HL-60/S4 treated with retinoic acid at 250 ng/mL for 4 days and 3 days (cell line): ENCODE measurements around the gene ZNRF2.
"Not testable (repeated sequence)": the region's sequence is repeated elsewhere in the genome, so short reads cannot be mapped to it uniquely, and the experiment has no call there.

ENCODE experiments used
- in situ Hi-C: fragments of 300-500 bp; cut with MboI; formaldehyde crosslinking; loops from 2 replicates; pipeline ENCODE4 v1.7.0; 2022; ENCODE audit warnings: low sequenced_read_pairs

Gene ZNRF2

DNA sequence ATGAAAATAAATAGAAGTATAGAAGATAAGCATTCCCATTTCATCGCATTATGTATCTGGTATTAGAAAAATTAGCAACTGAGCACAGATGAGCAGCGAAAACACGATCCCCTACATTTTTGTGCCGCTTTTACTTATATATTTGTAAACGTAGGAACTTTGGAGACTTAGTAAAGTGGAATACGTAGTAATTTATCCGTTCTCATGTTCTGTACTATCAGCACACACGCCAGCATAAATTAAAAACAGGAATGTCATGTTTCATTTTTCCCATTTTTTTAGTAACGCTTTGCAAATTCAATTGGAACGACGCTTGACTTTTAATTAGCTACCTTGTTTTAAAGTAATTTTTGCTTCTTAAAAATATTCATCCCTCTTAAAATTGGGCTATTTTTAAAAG, 2.4 kb downstream of the ZNRF2 start:
- in situ Hi-C loops = no loop called here

DNA sequence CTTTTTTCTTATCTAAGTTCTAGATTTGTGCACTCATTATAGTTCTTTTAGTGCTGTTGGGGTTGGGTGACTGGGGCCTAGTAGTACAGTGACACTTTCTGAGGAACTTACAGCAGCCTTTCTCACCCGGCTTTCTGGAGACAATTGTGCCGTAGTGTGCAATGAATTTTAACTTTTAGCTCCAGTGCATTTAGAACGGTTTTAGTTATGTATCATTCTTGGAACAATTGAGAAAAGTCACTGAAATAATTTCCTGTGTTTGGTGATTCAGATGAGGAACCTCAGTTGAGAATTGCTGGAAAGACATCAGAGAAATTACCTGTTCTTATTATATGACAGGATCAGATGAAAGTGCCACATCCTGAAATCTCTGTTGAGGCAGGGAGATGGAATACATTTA, 3.2 kb downstream of the ZNRF2 start:
- in situ Hi-C loops = not testable (repeated sequence)

DNA sequence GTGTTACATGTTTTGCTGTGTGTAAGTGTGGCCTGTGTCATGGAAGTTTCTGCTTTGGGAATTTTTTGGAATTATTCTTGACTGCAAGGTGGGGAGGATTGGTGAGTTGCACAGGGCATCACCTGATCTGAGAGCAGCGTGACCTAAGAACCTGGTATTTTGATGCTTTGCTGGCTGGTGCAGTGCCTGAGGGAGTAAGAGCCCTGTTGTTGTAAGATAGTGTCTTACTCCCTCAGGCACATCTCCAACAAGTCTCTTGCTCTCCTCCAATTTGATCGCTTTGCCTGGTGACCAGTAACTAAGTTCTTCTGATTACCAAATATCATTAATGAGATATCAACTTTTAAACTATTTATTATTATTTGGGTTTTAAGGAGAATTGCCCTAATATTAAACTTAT, 5.2 kb downstream of the ZNRF2 start:
- in situ Hi-C loops = not testable (repeated sequence)

- in situ Hi-C loops = not testable (repeated sequence)
These were observed 5.9 kb downstream of the ZNRF2 start for GRCh38 chr7:30290317-30290716.

DNA sequence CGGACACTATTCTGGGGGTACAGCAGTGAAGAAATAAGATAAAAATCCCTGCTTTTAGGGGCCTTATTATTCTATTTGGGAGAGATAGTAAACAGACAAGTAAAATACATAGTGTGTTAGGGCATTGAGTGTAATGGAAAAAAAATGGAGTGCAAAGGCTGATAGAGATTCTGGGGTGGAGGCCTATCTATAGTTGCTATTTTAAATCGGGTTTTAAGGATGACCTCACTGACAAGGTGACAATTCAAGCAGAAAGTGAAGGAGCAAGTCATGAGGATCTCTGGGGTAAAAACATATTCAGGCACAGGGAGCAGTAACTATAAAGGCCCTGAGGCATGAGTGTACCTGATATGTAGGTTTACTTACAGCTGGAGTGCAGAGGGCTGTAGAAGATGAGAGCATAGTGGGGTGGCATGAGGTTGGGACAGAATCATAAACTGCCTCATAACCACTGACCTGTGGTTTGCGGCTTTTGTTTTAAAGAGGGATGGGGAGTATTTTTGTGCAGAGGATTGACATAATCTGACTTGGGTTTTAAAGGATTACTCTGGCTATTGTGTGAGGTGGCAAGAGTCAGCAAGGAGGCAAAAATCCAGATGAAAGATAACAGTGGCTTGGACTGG, 8.1 kb downstream of the ZNRF2 start:
- in situ Hi-C loops = not testable (repeated sequence)

- in situ Hi-C loops = not testable (repeated sequence)
These were observed 11.9 kb downstream of the ZNRF2 start for GRCh38 chr7:30296304-30296703.

GRCh38 chr7:30297499-30297898, 13.1 kb downstream of the ZNRF2 start:
- in situ Hi-C loops = not testable (repeated sequence)

DNA sequence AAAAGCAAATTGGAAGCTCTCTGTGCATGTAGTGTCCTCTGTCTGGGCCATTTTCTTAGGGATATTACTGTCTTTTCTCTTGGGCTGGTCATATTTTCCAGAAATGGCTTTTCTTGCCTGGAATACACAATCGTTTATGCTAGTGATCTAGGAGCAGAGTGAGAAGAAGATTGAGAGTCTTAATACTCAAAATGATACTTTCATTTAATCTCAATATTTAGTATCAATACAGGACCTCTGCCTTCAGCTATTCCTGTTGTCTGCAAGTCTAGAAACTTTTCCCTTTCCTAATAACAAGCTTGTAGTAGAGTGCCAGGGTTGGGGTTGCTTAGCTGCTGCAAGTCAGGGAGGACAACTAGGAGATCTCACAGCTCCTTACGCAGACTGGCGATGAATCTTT, 14.0 kb downstream of the ZNRF2 start:
- in situ Hi-C loops = not testable (repeated sequence)

DNA sequence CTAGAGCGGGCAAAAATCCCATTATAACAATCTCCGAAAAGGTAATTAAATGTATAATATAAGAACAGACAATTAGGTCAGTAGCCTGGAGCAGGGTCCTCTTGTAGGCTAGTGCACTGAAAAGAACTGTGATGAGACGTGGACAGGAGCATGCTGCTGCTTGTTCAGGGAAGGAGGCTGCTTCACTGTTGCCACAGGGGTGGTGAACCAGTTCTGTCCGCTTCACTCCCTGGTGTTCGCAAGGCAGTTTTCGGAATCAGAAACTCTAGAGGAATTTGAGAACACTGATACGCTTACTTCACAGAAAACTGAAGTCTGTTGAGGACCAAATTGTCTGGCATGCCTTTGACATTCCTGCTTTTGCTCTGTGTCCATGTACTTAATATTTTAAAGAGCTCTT, 17.4 kb downstream of the ZNRF2 start:
- in situ Hi-C loops = no loop called here

DNA sequence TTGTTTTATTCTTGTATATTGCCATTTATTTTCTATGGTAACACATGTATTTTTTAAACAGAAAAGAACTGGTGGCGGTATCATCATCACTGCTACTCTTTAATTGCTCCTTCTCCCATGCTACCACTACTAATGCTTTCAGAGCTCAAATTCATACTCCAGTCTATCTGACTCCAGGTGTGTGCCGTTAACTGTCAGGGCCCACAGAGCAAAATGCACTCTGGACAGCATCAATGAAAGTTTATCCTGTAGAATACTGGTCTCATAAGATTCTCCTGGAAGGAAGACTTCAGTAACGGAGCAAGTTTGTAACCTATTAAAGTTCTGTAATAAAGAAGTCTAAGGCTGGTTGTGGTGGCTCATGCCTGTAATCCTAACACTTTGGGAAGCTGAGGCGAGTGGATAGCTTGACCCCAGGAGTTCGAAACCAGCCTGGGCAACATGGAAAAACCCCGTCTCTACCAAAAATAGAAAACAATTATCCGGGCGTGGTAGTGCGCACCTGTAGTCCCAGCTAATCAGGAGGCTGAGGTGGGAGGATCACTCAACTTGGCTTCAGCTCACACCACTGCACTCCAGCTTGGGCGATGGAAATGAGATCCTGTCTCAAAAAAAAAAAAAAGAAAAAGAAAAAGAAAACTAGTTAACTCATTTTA, 18.4 kb downstream of the ZNRF2 start:
- in situ Hi-C loops = no loop called here

DNA sequence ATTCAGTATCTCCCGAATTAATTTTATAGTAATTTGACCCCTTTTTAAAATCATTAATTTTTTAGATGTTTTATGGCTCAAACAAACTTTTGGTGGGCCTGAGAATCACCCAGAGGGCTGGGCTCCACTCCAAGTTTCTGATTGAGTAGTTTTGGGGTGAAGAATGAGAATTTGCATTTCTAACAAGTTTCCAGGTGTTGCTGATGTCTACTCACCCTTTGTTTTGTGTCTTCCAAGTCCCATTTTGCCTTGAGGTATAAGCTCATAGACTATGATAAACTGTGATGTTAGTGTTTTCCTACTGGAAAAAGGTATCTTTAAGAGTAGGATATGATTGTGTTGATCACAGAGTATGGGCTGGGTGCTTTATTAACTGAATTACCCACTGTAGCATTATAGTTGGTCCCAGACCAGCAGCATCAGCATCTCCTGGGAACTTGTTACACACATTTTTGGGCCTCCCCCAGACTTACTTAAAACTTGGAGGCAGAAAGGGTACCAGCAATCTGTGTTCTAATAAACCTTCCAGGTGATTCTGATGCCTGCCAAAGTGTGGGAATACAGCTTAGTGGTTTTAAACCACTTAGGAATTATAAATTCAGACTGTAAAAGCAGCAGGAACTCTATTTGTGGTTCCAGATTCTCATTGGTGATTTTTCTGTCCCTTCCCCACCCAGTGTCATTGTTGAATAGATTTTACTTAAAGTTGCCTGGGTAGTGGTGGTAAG, 19.1 kb downstream of the ZNRF2 start:
- in situ Hi-C loops = no loop called here

GRCh38 chr7:30304177-30304884, 19.9 kb downstream of the ZNRF2 start:
- in situ Hi-C loops = no loop called here

- in situ Hi-C loops = no loop called here
These were observed 22.6 kb downstream of the ZNRF2 start for GRCh38 chr7:30306976-30307375.

- in situ Hi-C loops = no loop called here
These were observed 24.0 kb downstream of the ZNRF2 start for GRCh38 chr7:30308389-30308788.

GRCh38 chr7:30309302-30309701, 24.9 kb downstream of the ZNRF2 start:
- in situ Hi-C loops = no loop called here

DNA sequence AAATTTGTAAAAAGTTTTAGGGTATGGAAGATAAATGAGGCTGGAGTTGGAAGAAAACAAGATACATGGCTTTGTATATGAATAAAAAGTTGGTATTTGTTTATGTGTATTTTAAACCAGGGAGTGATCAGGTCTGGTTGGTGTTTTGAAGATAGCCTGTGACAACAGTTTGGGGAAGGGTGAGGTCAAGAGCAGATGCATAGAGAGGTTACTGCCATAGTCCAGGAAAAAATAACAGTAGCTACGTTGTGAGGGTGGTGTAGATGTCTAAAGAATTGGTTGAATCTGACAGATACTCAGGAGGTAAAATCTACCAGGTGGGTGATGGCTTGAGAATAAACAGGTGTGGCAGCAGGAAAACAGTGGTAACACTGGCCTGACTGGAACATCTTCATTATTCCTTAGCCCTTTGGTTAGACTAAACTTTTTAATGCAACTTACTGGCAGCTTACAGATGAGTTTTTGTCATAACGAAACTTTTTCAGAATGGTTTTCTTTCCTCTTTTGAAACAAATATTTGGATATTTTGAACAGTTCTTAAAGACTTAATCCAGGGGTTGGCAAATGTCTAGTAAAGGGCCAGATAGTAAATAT, 25.5 kb downstream of the ZNRF2 start:
- in situ Hi-C loops = no loop called here

DNA sequence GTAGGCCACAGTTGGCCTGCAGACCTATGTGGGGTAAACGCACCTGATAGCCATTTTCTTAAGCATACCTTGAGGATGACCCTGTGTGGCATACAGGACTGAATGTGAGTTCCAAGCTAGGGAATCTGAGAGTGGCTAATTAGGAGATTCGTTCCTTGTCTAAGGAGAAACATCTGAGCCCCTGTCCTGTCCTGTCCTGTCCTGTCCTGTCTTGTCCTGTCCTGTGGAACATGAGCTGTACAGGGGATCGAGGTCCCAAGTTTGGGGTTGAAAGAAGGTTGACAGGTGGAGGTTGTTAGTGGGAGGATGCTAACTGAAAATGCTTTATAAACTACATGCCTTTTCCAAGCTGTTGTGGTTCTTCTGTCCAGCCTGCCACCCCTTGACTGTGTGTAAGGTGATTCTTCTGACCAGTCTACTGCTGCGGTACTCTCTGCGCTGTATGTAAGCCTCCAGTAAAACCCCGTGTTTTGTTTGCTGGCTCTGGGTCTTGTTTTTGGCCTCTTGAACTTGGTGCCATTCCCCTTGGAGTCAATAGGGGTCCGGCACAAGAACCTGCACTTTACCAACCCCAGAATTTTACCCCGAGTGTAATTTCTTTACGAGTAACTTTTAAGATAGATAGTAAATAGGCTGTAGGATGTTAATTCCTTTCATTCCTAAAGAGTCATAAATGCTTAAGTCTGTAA, 26.4 kb downstream of the ZNRF2 start:
- in situ Hi-C loops = no loop called here

- in situ Hi-C loops = no loop called here
These were observed 27.8 kb downstream of the ZNRF2 start for GRCh38 chr7:30312178-30312577.

GRCh38 chr7:30313348-30313747, 29.0 kb downstream of the ZNRF2 start:
- in situ Hi-C loops = no loop called here

DNA sequence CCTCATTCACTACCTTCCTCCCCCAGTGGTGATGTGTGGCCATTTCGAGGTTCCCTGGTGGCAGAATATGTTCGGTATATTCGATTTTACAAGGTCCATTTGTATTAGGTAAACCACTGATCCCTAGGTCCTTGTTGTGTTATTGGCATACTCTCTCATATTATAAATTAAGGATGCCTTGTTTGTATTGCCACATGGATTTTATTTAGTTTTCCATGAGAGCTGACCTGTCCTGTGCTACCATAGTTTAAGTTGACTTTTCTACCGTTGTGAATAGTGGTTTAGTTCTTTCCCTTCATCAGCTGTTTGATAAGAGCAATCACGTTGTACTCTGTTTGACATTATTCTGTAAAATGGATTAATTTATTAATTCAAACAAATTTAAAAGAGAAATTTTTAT, 29.4 kb downstream of the ZNRF2 start:
- in situ Hi-C loops = no loop called here

DNA sequence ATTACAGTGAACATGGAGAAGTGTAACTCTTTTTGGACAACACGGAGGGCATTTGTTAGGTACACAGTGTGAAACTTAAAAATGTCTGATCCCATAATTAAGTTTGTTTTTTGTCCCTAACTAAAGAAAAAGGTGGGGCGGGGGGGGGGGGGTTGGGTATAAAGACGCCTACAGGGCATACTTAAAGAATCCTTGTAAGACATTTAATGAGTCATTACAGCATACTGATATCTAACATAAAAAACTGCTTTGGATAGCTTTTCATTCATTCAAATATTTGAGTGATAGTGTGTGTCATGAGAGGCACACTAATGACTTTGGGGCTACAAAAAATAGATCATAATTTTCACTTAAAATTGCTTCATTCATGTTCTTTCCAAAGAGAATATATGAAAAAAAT, 31.2 kb downstream of the ZNRF2 start:
- in situ Hi-C loops = no loop called here
